HepG2 (cell line): ENCODE data around the gene MDFIC. TPM values are rescaled to one million over a fixed set of nuclear protein-coding genes. Genes with fewer than 3 reads are reported as not detected.

Source experiments
- ATAC-seq: fragments of 200-7000 bp; cut with Tn5 transposase; 3 replicates; pipeline ENCODE4 v1.9.1; 2020; ENCODE audit warnings: mild to moderate bottlenecking, moderate library complexity
- BruUV-seq: library from RNA; stranded (reverse); fragments of 400-500 nt; replicated peaks from 2 replicates; lab custom pipeline; 2021; lab: Mats Ljungman, UMichigan
- CTCF ChIA-PET: fragments of 300-600 bp; formaldehyde crosslinking; extraction: SDS; loops from one replicate; lab custom pipeline; 2021; ENCODE audit warnings: low total read pairs, inconsistent platforms, low intra/inter-chr PET ratio; lab: Yijun Ruan, JAX
- POLR2A ChIA-PET: fragments of 350-600 bp; sonication (Branson Sonifier 250); formaldehyde crosslinking; loops from one replicate; lab custom pipeline; 2020; ENCODE audit warnings: antibody characterized with exemption, inconsistent platforms; lab: Yijun Ruan, JAX
- DNase-seq: peaks from one replicate; pipeline ENCODE4 v3.0.0-alpha.2; 2015; ENCODE audit warnings: low spot score
- FAIRE-seq: peaks from 3 replicates; lab custom pipeline; 2011; peaks lifted over from hg19 to GRCh38; lab: Jason Lieb, UNC
- H2AFZ ChIP-seq: one replicate; pipeline ENCODE4 v1.6.1; 2011; ENCODE audit warnings: low read length, inconsistent platforms
- H3K27ac ChIP-seq: fragments of 300-600 bp; 3 replicates; pipeline ENCODE4 v1.8.0; 2011; ENCODE audit warnings: mixed run types, mild to moderate bottlenecking, mixed read lengths, low read length, inconsistent platforms; ENCODE audit not compliant: insufficient read depth; ENCODE audit errors: extremely low read length
- H3K27me3 ChIP-seq, 2 experiments: fragments of 200-600 bp in 1 of 2; 2 replicates in 1 of 2; 3 replicates in 1 of 2; pipeline versions ENCODE4 v1.6.0 to v1.8.0; 2011; ENCODE audit warnings: low read length in 2 of 2, mild to moderate bottlenecking in 2 of 2, moderate library complexity in 2 of 2, inconsistent platforms in 1 of 2; ENCODE audit not compliant: insufficient read depth in 2 of 2, control insufficient read depth in 1 of 2
- H3K36me3 ChIP-seq, 2 experiments: fragments of 200-600 bp in 1 of 2; replicated peaks in 1 of 2; 2 replicates in 1 of 2; 3 replicates in 1 of 2; pipeline versions ENCODE4 v1.5.1 to v1.8.0; 2011; ENCODE audit warnings: low read length in 2 of 2, inconsistent platforms in 1 of 2; ENCODE audit not compliant: insufficient read depth in 2 of 2, control insufficient read depth in 1 of 2
- H3K4me1 ChIP-seq: 2 replicates; pipeline ENCODE4 v1.5.1; 2012; ENCODE audit warnings: low read length, inconsistent platforms; ENCODE audit not compliant: insufficient read depth
- H3K4me2 ChIP-seq: 2 replicates; pipeline ENCODE4 v1.6.0; 2011; ENCODE audit warnings: low read depth, low read length, inconsistent platforms
- H3K4me3 ChIP-seq, 3 experiments: fragments of 200-600 bp in 1 of 3; sonication (generic), shearing (Covaris generic) in 1 of 3; replicated peaks in 1 of 3; 2 replicates each; pipeline ENCODE4 v1.5.1; 2011 to 2016; ENCODE audit warnings: low read length in 3 of 3, inconsistent platforms in 2 of 3, low read depth in 2 of 3, mild to moderate bottlenecking in 2 of 3, control low read depth in 1 of 3, mixed read lengths in 1 of 3; ENCODE audit not compliant: insufficient read depth in 1 of 3
- H3K79me2 ChIP-seq: one replicate; pipeline ENCODE4 v1.6.1; 2011; ENCODE audit warnings: low read length, inconsistent platforms; ENCODE audit not compliant: insufficient read depth
- H3K9ac ChIP-seq: 2 replicates; pipeline ENCODE4 v1.6.0; 2011; ENCODE audit warnings: mild to moderate bottlenecking, low read depth, low read length, inconsistent platforms; ENCODE audit not compliant: insufficient read depth
- H3K9me3 ChIP-seq: 2 replicates; pipeline ENCODE4 v1.5.1; 2012; ENCODE audit warnings: mild to moderate bottlenecking, low read length
- H4K20me1 ChIP-seq: 2 replicates; pipeline ENCODE4 v1.6.0; 2011; ENCODE audit warnings: inconsistent platforms, mild to moderate bottlenecking, low read length, moderate library complexity; ENCODE audit not compliant: insufficient read depth
- HNRNPL ChIP-seq: fragments of 200-400 bp; formaldehyde crosslinking; IDR thresholded peaks from 2 replicates; pipeline ENCODE4 v1.6.1; 2017; ENCODE audit warnings: mild to moderate bottlenecking, low read depth, low read length
- NR2F2 ChIP-seq: IDR thresholded peaks from 2 replicates; pipeline ENCODE4 v1.6.1; 2012; ENCODE audit warnings: low read depth, inconsistent platforms, borderline replicate concordance
- PHF20 ChIP-seq: sonication (generic); formaldehyde crosslinking; IDR thresholded peaks from 2 replicates; pipeline ENCODE4 v1.5.0; 2020; ENCODE audit warnings: mild to moderate bottlenecking, missing genetic modification reagents
- PRMT3 ChIP-seq: sonication (generic); formaldehyde crosslinking; IDR thresholded peaks from 2 replicates; pipeline ENCODE4 v1.8.1; 2022; ENCODE audit warnings: low read depth, mild to moderate bottlenecking, moderate library complexity, missing genetic modification reagents, borderline replicate concordance
- SOX13 ChIP-seq, 3 experiments: fragments of 450-650 bp in 1 of 3; sonication (generic) in 1 of 3; formaldehyde crosslinking in 1 of 3; IDR thresholded peaks in 2 of 3; conservative IDR thresholded peaks in 1 of 3; 2 replicates each; pipeline versions ENCODE4 v1.5.0 to v1.6.1; 2016 to 2020; ENCODE audit warnings: antibody characterized with exemption in 1 of 3, mild to moderate bottlenecking in 1 of 3, missing compliant biosample characterization in 1 of 3, missing genetic modification reagents in 1 of 3, moderate library complexity in 1 of 3
- TARDBP ChIP-seq: sonication (generic); formaldehyde crosslinking; IDR thresholded peaks from 2 replicates; pipeline ENCODE4 v1.8.0; 2022; ENCODE audit warnings: mild to moderate bottlenecking, missing genetic modification reagents
- ZNF546 ChIP-seq: sonication (generic); formaldehyde crosslinking; conservative IDR thresholded peaks from 2 replicates; pipeline ENCODE4 v1.8.1; 2023; ENCODE audit warnings: mild to moderate bottlenecking, missing genetic modification reagents
- ZNF841 ChIP-seq: sonication (generic); formaldehyde crosslinking; IDR thresholded peaks from 2 replicates; pipeline ENCODE4 v1.8.1; 2023; ENCODE audit warnings: missing genetic modification reagents, borderline replicate concordance
- WGBS: methylation state at CpG from one replicate; pipeline ENCODE4 v1.1.6; 2017; ENCODE audit warnings: low lambda C conversion rate; 5-methylcytosine and 5-hydroxymethylcytosine counted together
- in situ Hi-C: cut with HindIII; loops from 2 replicates; pipeline ENCODE4 v1.10.0; 2017; ENCODE audit warnings: low pct_unique_long_range_greater_than_20kb; ENCODE audit not compliant: extremely low pct_ligation_motif_present
- intact Hi-C: fragments of 100-400 bp; cut with micrococcal nuclease; formaldehyde crosslinking; loops from one replicate; pipeline ENCODE4 v1.10.0; 2022; ENCODE audit not compliant: unreplicated experiment
- polyA plus RNA-seq, 8 experiments: library from polyadenylated mRNA; depleted of rRNA in 3 of 8; stranded (reverse) in 7 of 8; unstranded in 1 of 8; fragments of >200 nt; fragmentation: Illumina TruSeq in 4 of 8; extraction: Trizol in 4 of 8; gene quantifications; 2 replicates each; pipeline versions ENCODE4 v1.2.1 to v1.2.3, GENCODE V29; 2011 to 2016; ENCODE audit warnings: low read depth in 4 of 8, missing spikeins in 1 of 8, mixed read lengths in 1 of 8; ENCODE audit not compliant: insufficient read depth in 1 of 8
- total RNA-seq, 5 experiments: library from RNA; depleted of rRNA; stranded (reverse); fragments of >200 nt; fragmentation: Illumina TruSeq; extraction: Trizol; gene quantifications; 2 replicates each; pipeline ENCODE4 v1.2.3, GENCODE V29; 2016; ENCODE audit warnings: low read depth in 1 of 5
- TF ChIP-seq, protein P1 (sequence below): sonication (generic); formaldehyde crosslinking; IDR thresholded peaks from 2 replicates; pipeline ENCODE4 v1.5.0; 2020; ENCODE audit warnings: mild to moderate bottlenecking, missing genetic modification reagents
- TF ChIP-seq, protein P2 (sequence below): sonication (generic); formaldehyde crosslinking; IDR thresholded peaks from 2 replicates; pipeline ENCODE4 v1.8.1; 2023; ENCODE audit warnings: missing genetic modification reagents, mild to moderate bottlenecking, borderline replicate concordance

The MDFIC gene
- total and polyA plus RNA-seq, 2 of the 13 experiments (the other 11 are each of a cell fraction or from before 2014, with no cell fraction given) = 0.13 TPM; not detected in 1

DNA sequence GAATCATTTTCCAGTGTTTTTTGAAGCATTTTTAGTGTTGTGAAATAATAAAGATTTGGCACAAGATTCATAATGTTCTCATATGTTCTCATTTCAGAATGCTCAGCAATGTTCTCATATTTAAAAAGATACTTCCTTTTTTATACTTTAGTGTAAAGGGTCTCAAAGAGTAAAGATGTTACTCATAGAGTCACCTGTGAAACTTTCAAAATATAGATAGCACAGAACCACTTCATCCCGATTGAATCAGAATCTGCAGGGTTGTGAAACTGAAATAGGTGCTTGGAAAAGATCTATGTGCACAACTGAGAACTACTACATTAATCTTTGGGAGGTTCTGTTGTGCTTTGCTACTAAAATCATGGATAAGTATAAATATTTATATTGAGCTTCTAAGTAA, 144.7 kb downstream of the MDFIC start (continued):
- TF ChIP-seq, protein P1, sequence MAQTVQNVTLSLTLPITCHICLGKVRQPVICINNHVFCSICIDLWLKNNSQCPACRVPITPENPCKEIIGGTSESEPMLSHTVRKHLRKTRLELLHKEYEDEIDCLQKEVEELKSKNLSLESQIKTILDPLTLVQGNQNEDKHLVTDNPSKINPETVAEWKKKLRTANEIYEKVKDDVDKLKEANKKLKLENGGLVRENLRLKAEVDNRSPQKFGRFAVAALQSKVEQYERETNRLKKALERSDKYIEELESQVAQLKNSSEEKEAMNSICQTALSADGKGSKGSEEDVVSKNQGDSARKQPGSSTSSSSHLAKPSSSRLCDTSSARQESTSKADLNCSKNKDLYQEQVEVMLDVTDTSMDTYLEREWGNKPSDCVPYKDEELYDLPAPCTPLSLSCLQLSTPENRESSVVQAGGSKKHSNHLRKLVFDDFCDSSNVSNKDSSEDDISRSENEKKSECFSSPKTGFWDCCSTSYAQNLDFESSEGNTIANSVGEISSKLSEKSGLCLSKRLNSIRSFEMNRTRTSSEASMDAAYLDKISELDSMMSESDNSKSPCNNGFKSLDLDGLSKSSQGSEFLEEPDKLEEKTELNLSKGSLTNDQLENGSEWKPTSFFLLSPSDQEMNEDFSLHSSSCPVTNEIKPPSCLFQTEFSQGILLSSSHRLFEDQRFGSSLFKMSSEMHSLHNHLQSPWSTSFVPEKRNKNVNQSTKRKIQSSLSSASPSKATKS (CRISPR knock-in tag) = no peak
- TF ChIP-seq NR2F2 (no peak), ZNF546 (CRISPR knock-in tag) (no peak), SOX13 (IDR thresholded peaks at IDR 0.05) (no peak), SOX13 (CRISPR knock-in tag; conservative IDR thresholded peaks at IDR 0.05 in 1 of 2, IDR thresholded peaks at IDR 0.05 in 1 of 2) (no peak), PRMT3 (no peak), ZNF841 (CRISPR knock-in tag) (no peak), HNRNPL (no peak), TARDBP (no peak)
- TF ChIP-seq, protein P2, sequence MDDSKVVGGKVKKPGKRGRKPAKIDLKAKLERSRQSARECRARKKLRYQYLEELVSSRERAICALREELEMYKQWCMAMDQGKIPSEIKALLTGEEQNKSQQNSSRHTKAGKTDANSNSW (CRISPR knock-in tag) = no peak

DNA sequence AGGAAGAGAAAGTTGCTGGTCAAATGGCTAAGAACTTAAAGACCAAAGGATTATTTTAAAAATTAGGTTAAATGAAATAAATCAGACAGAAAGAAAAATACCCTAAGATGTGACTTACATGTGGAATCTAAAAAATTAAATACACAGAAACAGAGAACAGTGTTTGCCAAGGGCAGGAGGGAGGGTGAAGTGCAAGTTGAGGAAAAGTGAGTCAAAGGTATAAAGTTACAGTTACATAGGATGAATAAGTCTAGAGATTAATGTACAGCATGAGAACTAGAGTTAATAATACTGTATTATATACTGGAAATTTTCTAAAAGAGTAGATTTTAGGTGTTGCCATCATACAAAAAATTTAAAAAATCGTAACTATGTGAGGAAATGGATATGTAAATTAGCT, 146.3 kb downstream of the MDFIC start:
- no peak overlapping the region for H2AFZ ChIP-seq
- no peaks in the 10 kb centered on the region for H3K79me2 ChIP-seq
- H3K27ac ChIP-seq = no peak overlapping the region
- 0% methylated on average over 1 of the region's 1 CpG for WGBS
- no peaks in the 10 kb centered on the region for H3K36me3 ChIP-seq
- no peaks in the 10 kb centered on the region for H3K4me1 ChIP-seq
- CTCF ChIA-PET = no interaction called here
- no peak for FAIRE-seq
- no peaks in the 10 kb centered on the region for H4K20me1 ChIP-seq
- no peak overlapping the region for H3K4me2 ChIP-seq
- no peak for ATAC-seq
- no peaks in the 10 kb centered on the region for H3K9me3 ChIP-seq
- no peaks in the 10 kb centered on the region for H3K27me3 ChIP-seq
- DNase-seq = no peak
- no peak for TF ChIP-seq PHF20 (CRISPR knock-in tag)
- TF ChIP-seq, all 625 proteins: peak for 0
- POLR2A ChIA-PET = no interaction called here
- Histone ChIP-seq H3K4me3 (no peak overlapping the region), H3K9ac (no peak overlapping the region)
- in situ Hi-C loops (no loop called here), intact Hi-C loops (no loop called here)
- BruUV-seq = no TSS peak
